Panc1 (cell line): ENCODE results near the gene CCR2. TPM values are rescaled to one million over a fixed set of nuclear protein-coding genes. Genes with fewer than 3 reads are reported as not detected.

ENCODE experiments used
- ATAC-seq: fragments of 200-7000 bp; cut with Tn5 transposase; 2 replicates; pipeline ENCODE4 v1.9.1; 2020; ENCODE audit warnings: mild to moderate bottlenecking, moderate library complexity
- BruUV-seq: library from RNA; stranded (reverse); fragments of 400-500 nt; replicated peaks from 2 replicates; lab custom pipeline; 2021; lab: Mats Ljungman, UMichigan
- CTCF ChIA-PET: fragments of 300-600 bp; sonication (Branson Sonifier 250); formaldehyde crosslinking; loops from one replicate; lab custom pipeline; 2022; ENCODE audit warnings: antibody characterized with exemption; lab: Charles Lee
- POLR2A ChIA-PET: fragments of 300-600 bp; sonication (Branson Sonifier 250); formaldehyde crosslinking; loops from one replicate; lab custom pipeline; 2022; ENCODE audit warnings: antibody characterized with exemption; lab: Charles Lee
- DNase-seq: peaks from one replicate; pipeline ENCODE4 v3.0.0-alpha.2; 2010; ENCODE audit warnings: low read depth, low spot score
- H3K27ac ChIP-seq: 2 replicates; pipeline ENCODE4 v1.5.1; 2011; ENCODE audit warnings: mild to moderate bottlenecking, low read length, inconsistent platforms
- H3K27me3 ChIP-seq: fragments of 200-500 bp; sonication (Bioruptor generic); 2 replicates; pipeline ENCODE4 v1.6.0; 2014; ENCODE audit warnings: low read length, inconsistent platforms; ENCODE audit not compliant: control insufficient read depth, insufficient read depth
- H3K36me3 ChIP-seq: fragments of 200-500 bp; sonication (Bioruptor generic); 2 replicates; pipeline ENCODE4 v1.5.1; 2014; ENCODE audit warnings: inconsistent platforms, mild to moderate bottlenecking, low read length, moderate library complexity; ENCODE audit not compliant: control insufficient read depth, insufficient read depth
- H3K4me1 ChIP-seq: 2 replicates; pipeline ENCODE4 v1.5.1; 2011; ENCODE audit warnings: inconsistent platforms, mild to moderate bottlenecking, low read length, moderate library complexity; ENCODE audit not compliant: control insufficient read depth, insufficient read depth
- H3K4me3 ChIP-seq, 2 experiments: 2 replicates each; pipeline ENCODE4 v1.5.1; 2011 to 2012; ENCODE audit warnings: low read depth in 2 of 2, low read length in 2 of 2, mild to moderate bottlenecking in 2 of 2, inconsistent platforms in 1 of 2, moderate library complexity in 1 of 2
- H3K9me3 ChIP-seq: fragments of 200-500 bp; sonication (Bioruptor generic); 2 replicates; pipeline ENCODE4 v1.5.1; 2014; ENCODE audit warnings: low read depth, mild to moderate bottlenecking, inconsistent platforms, low read length, moderate library complexity; ENCODE audit not compliant: control insufficient read depth, insufficient read depth
- CTCF ChIP-seq: fragments of 450-650 bp; IDR thresholded peaks from 2 replicates; pipeline ENCODE4 v1.5.1; 2017; ENCODE audit warnings: mild to moderate bottlenecking
- POLR2AphosphoS5 ChIP-seq: IDR thresholded peaks from 2 replicates; pipeline ENCODE4 v1.6.1; 2012; ENCODE audit warnings: mild to moderate bottlenecking, low read depth, low read length, moderate library complexity
- REST ChIP-seq, 2 experiments: IDR thresholded peaks; 2 replicates each; pipeline ENCODE4 v1.6.1; 2011 to 2012; ENCODE audit warnings: low read depth in 2 of 2, control low read depth in 1 of 2, low read length in 1 of 2, mild to moderate bottlenecking in 1 of 2, moderate library complexity in 1 of 2; ENCODE audit not compliant: insufficient read depth in 1 of 2
- SIN3A ChIP-seq: IDR thresholded peaks from 2 replicates; pipeline ENCODE4 v1.6.1; 2012; ENCODE audit warnings: low read depth, mild to moderate bottlenecking, low read length, moderate library complexity, borderline replicate concordance; ENCODE audit not compliant: insufficient read depth
- TCF7L2 ChIP-seq: IDR thresholded peaks from 2 replicates; pipeline ENCODE4 v1.6.1; 2011; ENCODE audit warnings: mild to moderate bottlenecking, low read depth, low read length, inconsistent platforms
- in situ Hi-C: cut with HindIII; loops from 2 replicates; pipeline ENCODE4 v1.10.0; 2016; ENCODE audit warnings: low sequenced_read_pairs, low pct_unique_long_range_greater_than_20kb
- intact Hi-C: fragments of 100-400 bp; cut with micrococcal nuclease; formaldehyde crosslinking; loops from one replicate; pipeline ENCODE4 v1.10.0; 2022; ENCODE audit not compliant: unreplicated experiment
- total RNA-seq: library from RNA; stranded (reverse); gene quantifications from one replicate; pipeline ENCODE4 v1.2.1, GENCODE V29; 2021; ENCODE audit not compliant: unreplicated experiment

Gene CCR2
- total RNA-seq, 1 experiment from 2014 or later: not detected

- DNase-seq: no peak
- H3K36me3 ChIP-seq: no peaks in the 10 kb centered on the region
- TF ChIP-seq CTCF: no peak
- TF ChIP-seq TCF7L2: no peak
- no peak for TF ChIP-seq POLR2AphosphoS5
- TF ChIP-seq SIN3A: no peak
- no peak for TF ChIP-seq REST (IDR thresholded peaks at IDR 0.05; ENCODE audit: insufficient read depth in 1 of 2, low read depth in 2 of 2, low read length in 1 of 2)
- BruUV-seq: no TSS peak
- no peak overlapping the region for H3K27ac ChIP-seq
- intact Hi-C loops (no loop called here), in situ Hi-C loops (no loop called here)
- POLR2A ChIA-PET: no interaction called here
- no peaks in the 10 kb centered on the region; the same call in 1 of the 2 replicates for H3K4me1 ChIP-seq
- H3K27me3 ChIP-seq: no peaks in the 10 kb centered on the region; the same call in 1 of the 2 replicates
- H3K4me3 ChIP-seq: no peak overlapping the region
- no peak for ATAC-seq
- CTCF ChIA-PET: no interaction called here
- no peaks in the 10 kb centered on the region for H3K9me3 ChIP-seq
These were observed 12.0 kb downstream of the CCR2 start for GRCh38 chr3:46365737-46366524.

- in situ Hi-C loops (no loop called here), intact Hi-C loops (no loop called here)
- DNase-seq: no peak
- no peak overlapping the region for H3K27ac ChIP-seq
- H3K27me3 ChIP-seq: no peaks in the 10 kb centered on the region; the same call in 1 of the 2 replicates
- no peak for ATAC-seq
- TF ChIP-seq TCF7L2 (no peak), REST (IDR thresholded peaks at IDR 0.05; ENCODE audit: insufficient read depth in 1 of 2, low read depth in 2 of 2, low read length in 1 of 2) (no peak), SIN3A (no peak), POLR2AphosphoS5 (no peak), CTCF (no peak)
- BruUV-seq: no TSS peak
- CTCF ChIA-PET: no interaction called here
- no peaks in the 10 kb centered on the region for H3K9me3 ChIP-seq
- POLR2A ChIA-PET: no interaction called here
- no peak overlapping the region for H3K4me3 ChIP-seq
- H3K36me3 ChIP-seq: no peaks in the 10 kb centered on the region
- H3K4me1 ChIP-seq: no peaks in the 10 kb centered on the region
These were observed 13.9 kb downstream of the CCR2 start for GRCh38 chr3:46367811-46368210.
